ENCODE results near the gene PEF1. TPM values are rescaled to one million over a fixed set of nuclear protein-coding genes. Genes with fewer than 3 reads are reported as not detected.

Gene PEF1
- total RNA-seq, 1 experiment from 2014 or later: 40.3 TPM

DNA sequence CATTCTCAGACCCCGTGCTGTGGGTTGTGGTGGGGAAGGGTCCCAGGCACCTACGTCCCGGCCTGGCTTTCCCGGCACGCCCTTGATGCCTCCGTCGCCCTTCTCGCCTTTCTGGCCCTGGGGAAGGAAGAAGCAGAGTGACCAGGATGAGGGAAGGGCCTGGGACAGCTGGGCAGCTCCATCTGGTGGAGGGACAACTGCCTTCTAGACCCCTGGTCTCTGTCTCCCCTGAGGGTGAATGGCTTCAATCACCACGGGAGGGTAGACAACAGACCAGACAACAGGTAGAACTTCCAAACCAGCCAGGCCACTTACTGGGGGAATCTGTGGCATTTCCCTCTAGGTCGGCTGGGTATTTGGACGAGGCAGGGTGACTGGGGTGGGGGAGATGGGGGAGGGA lies 47.3 kb upstream of the PEF1 start:
- Histone ChIP-seq H2BK20ac (ENCODE audit: low read depth, low read length, poor library complexity, severe bottlenecking) (no peak overlapping the region), H4K20me1 (ENCODE audit: control insufficient read depth, insufficient read depth, insufficient read length) (no peaks in the 10 kb centered on the region), H3T11ph (ENCODE audit: low read length) (no peak overlapping the region), H3K23ac (ENCODE audit: insufficient read length, low read depth, low read length) (no peak overlapping the region), H3K79me1 (ENCODE audit: insufficient read depth, low read depth, low read length, poor library complexity, severe bottlenecking) (no peaks in the 10 kb centered on the region), H4K5ac (ENCODE audit: insufficient read length, low read depth, low read length) (no peak overlapping the region), H4K91ac (ENCODE audit: insufficient read length, low read depth, low read length) (no peak overlapping the region), H2BK120ac (ENCODE audit: low read depth, low read length, poor library complexity, severe bottlenecking) (no peak overlapping the region), H2BK12ac (ENCODE audit: insufficient read length, low read depth, low read length) (no peak overlapping the region), H3K4ac (ENCODE audit: low read depth, low read length) (no peak overlapping the region), H3K23me2 (ENCODE audit: insufficient read length, low read depth, low read length, poor library complexity, severe bottlenecking) (no peaks in the 10 kb centered on the region), H3K56ac (ENCODE audit: insufficient read length, low read depth, low read length) (no peak overlapping the region), H4K8ac (replicated peaks; ENCODE audit: insufficient read length, low read depth, low read length) (no peak overlapping the region), H3K14ac (ENCODE audit: insufficient read depth, low read length) (no peak overlapping the region), H3K4me2 (ENCODE audit: insufficient read depth, insufficient read length, low read length) (no peak overlapping the region), H3K79me2 (ENCODE audit: insufficient read depth, low read length) (no peaks in the 10 kb centered on the region), H3K4me1 (ENCODE audit: insufficient read depth, low read length) (no peaks in the 10 kb centered on the region), H2BK5ac (ENCODE audit: insufficient read length, low read length) (no peak overlapping the region), H3K27me3 (ENCODE audit: insufficient read depth, low read length) (no peaks in the 10 kb centered on the region), H2AK5ac (ENCODE audit: insufficient read length, low read length) (no peak overlapping the region), H2BK15ac (ENCODE audit: low read depth, low read length) (no peak overlapping the region), H3K18ac (ENCODE audit: insufficient read length, low read depth, low read length) (no peak overlapping the region), H3K9me3 (ENCODE audit: control insufficient read depth, low read depth, low read length) (no peaks in the 10 kb centered on the region), H3K27ac (ENCODE audit: insufficient read length, low read depth, low read length) (no peak overlapping the region), H2AFZ (ENCODE audit: low read length) (no peak overlapping the region), H3K9ac (ENCODE audit: extremely low read depth, insufficient read length, low read length) (no peak overlapping the region)
- Mint-ChIP-seq H3K4me3 (no peak overlapping the region), H3K9me3 (no peaks in the 10 kb centered on the region), H3K36me3 (ENCODE audit: insufficient read depth in 1 of 3, low read depth in 3 of 3) (no peaks in the 10 kb centered on the region), H3K4me1 (peaks cover 8 to 16% of the 10 kb centered on the region in 2 experiments), H3K27me3 (ENCODE audit: low read depth) (no peaks in the 10 kb centered on the region), H3K27ac (no peak overlapping the region)
- TF ChIP-seq, protein P1, sequence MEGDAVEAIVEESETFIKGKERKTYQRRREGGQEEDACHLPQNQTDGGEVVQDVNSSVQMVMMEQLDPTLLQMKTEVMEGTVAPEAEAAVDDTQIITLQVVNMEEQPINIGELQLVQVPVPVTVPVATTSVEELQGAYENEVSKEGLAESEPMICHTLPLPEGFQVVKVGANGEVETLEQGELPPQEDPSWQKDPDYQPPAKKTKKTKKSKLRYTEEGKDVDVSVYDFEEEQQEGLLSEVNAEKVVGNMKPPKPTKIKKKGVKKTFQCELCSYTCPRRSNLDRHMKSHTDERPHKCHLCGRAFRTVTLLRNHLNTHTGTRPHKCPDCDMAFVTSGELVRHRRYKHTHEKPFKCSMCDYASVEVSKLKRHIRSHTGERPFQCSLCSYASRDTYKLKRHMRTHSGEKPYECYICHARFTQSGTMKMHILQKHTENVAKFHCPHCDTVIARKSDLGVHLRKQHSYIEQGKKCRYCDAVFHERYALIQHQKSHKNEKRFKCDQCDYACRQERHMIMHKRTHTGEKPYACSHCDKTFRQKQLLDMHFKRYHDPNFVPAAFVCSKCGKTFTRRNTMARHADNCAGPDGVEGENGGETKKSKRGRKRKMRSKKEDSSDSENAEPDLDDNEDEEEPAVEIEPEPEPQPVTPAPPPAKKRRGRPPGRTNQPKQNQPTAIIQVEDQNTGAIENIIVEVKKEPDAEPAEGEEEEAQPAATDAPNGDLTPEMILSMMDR (conservative IDR thresholded peaks at IDR 0.05): no peak
- no peak for DNase-seq
- WGBS (ENCODE audit: extremely low coverage, insufficient read length, low lambda C conversion rate): no CpG with 5 or more reads among the region's 11 CpGs
